ENCODE measurements around the gene NIT2. TPM values are rescaled to one million over a fixed set of nuclear protein-coding genes. Genes with fewer than 3 reads are reported as not detected.

Gene NIT2
- total and polyA plus RNA-seq, 2 of the 4 experiments (the other 2 are of a cell fraction) = 12.4 to 27.1 TPM

GRCh38 chr3:100324044-100324443 is 10.5 kb upstream of the NIT2 start:
- intact Hi-C loops (cut with micrococcal nuclease) = no loop called here
- Histone ChIP-seq H3K27ac (ENCODE audit: insufficient read depth, low read length) (no peak overlapping the region), H3K23ac (ENCODE audit: low read depth, low read length) (no peak overlapping the region), H3K9me1 (ENCODE audit: insufficient read depth, low read length) (no peaks in the 10 kb centered on the region), H3K14ac (replicated peaks; ENCODE audit: low read depth, low read length) (no peak overlapping the region), H2AK5ac (ENCODE audit: low read depth, low read length) (no peak overlapping the region), H3K9ac (ENCODE audit: low read depth, low read length) (no peak overlapping the region), H2AK9ac (replicated peaks; ENCODE audit: low read depth, low read length, poor library complexity) (no peak overlapping the region), H3K56ac (ENCODE audit: extremely low read depth, insufficient read depth, low read length) (no peak overlapping the region), H3K4me2 (ENCODE audit: low read depth, low read length) (no peak overlapping the region), H4K20me1 (ENCODE audit: insufficient read depth, low read length) (no peaks in the 10 kb centered on the region), H4K91ac (ENCODE audit: insufficient read depth, low read depth, low read length) (no peak overlapping the region), H4K5ac (ENCODE audit: low read depth, low read length) (no peak overlapping the region), H2BK20ac (ENCODE audit: low read depth, low read length) (no peak overlapping the region), H3K18ac (ENCODE audit: low read depth, low read length) (no peak overlapping the region), H4K8ac (ENCODE audit: low read depth in 2 of 2, low read length in 2 of 2) (no peak overlapping the region), H2BK15ac (ENCODE audit: low read depth, low read length) (no peak overlapping the region), H3K27me3 (ENCODE audit: control insufficient read depth, insufficient read depth, low read length) (no peaks in the 10 kb centered on the region), H2BK120ac (ENCODE audit: low read depth, low read length) (no peak overlapping the region), H2BK5ac (ENCODE audit: low read depth, low read length, poor library complexity, severe bottlenecking) (no peak overlapping the region), H3K4ac (ENCODE audit: low read depth, low read length) (no peak overlapping the region), H2AFZ (replicated peaks; ENCODE audit: low read length, poor library complexity) (no peak overlapping the region), H3K79me1 (ENCODE audit: low read depth in 1 of 2, low read length in 2 of 2) (no peaks in the 10 kb centered on the region; a peak in 2 of 4 replicates), H3K4me1 (ENCODE audit: control insufficient read depth, insufficient read depth, low read length) (no peaks in the 10 kb centered on the region), H3K9me3 (ENCODE audit: control insufficient read depth, insufficient read depth, low read length) (no peaks in the 10 kb centered on the region), H3K36me3 (ENCODE audit: control insufficient read depth, insufficient read depth, low read length) (peaks cover 9% of the 10 kb centered on the region), H3K4me3 (ENCODE audit: insufficient read depth, low read depth, low read length) (no peak overlapping the region)
- dilution Hi-C loops (cut with HindIII; ENCODE audit: low sequenced_read_pairs, unreplicated experiment) = no loop called here
- in situ Hi-C loops (cut with MboI; ENCODE audit: low sequenced_read_pairs) = no loop called here
- TSS peak; percentile 82 for BruUV-seq (replicated peaks)
- CTCF ChIA-PET = no interaction called here
- no peak for ATAC-seq (ENCODE audit: low read depth)
- POLR2A ChIA-PET (ENCODE audit: unreplicated experiment) = no interaction called here
- DNase-seq = no peak
- TF ChIP-seq NFE2L2 (IDR thresholded peaks at IDR 0.05; ENCODE audit: low read depth, low read length) = no peak
- no peak for TF ChIP-seq MXI1 (IDR thresholded peaks at IDR 0.05; ENCODE audit: borderline replicate concordance, low read depth, low read length)
- no peak for TF ChIP-seq FOS (IDR thresholded peaks at IDR 0.05; ENCODE audit: low read depth, low read length)
- no peak for TF ChIP-seq RCOR1 (IDR thresholded peaks at IDR 0.05; ENCODE audit: insufficient replicate concordance, low read length)
- no peak for TF ChIP-seq BHLHE40 (IDR thresholded peaks at IDR 0.05; ENCODE audit: low read depth, low read length)
- TF ChIP-seq CTCF (conservative IDR thresholded peaks at IDR 0.05; ENCODE audit: low read depth, low read length) = no peak
- TF ChIP-seq RAD21 (IDR thresholded peaks at IDR 0.05; ENCODE audit: low read length) = no peak
- TF ChIP-seq, protein P1, sequence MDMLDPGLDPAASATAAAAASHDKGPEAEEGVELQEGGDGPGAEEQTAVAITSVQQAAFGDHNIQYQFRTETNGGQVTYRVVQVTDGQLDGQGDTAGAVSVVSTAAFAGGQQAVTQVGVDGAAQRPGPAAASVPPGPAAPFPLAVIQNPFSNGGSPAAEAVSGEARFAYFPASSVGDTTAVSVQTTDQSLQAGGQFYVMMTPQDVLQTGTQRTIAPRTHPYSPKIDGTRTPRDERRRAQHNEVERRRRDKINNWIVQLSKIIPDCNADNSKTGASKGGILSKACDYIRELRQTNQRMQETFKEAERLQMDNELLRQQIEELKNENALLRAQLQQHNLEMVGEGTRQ (IDR thresholded peaks at IDR 0.05; ENCODE audit: low read depth, low read length) = no peak
- no peak for TF ChIP-seq CHD1 (IDR thresholded peaks at IDR 0.05; ENCODE audit: low read depth, low read length)
- no peak for TF ChIP-seq POLR2A (IDR thresholded peaks at IDR 0.05; ENCODE audit: low read depth, low read length)
- TF ChIP-seq MAZ (IDR thresholded peaks at IDR 0.05; ENCODE audit: borderline replicate concordance, low read depth, low read length) = no peak
- TF ChIP-seq RFX5 (IDR thresholded peaks at IDR 0.05; ENCODE audit: low read depth, low read length) = no peak
- no peak for TF ChIP-seq MAFK (IDR thresholded peaks at IDR 0.05; ENCODE audit: low read depth, low read length)
- TF ChIP-seq CEBPB (IDR thresholded peaks at IDR 0.05; ENCODE audit: low read depth, low read length) = no peak
- TF ChIP-seq, protein P2, sequence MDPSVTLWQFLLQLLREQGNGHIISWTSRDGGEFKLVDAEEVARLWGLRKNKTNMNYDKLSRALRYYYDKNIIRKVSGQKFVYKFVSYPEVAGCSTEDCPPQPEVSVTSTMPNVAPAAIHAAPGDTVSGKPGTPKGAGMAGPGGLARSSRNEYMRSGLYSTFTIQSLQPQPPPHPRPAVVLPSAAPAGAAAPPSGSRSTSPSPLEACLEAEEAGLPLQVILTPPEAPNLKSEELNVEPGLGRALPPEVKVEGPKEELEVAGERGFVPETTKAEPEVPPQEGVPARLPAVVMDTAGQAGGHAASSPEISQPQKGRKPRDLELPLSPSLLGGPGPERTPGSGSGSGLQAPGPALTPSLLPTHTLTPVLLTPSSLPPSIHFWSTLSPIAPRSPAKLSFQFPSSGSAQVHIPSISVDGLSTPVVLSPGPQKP (IDR thresholded peaks at IDR 0.05; ENCODE audit: borderline replicate concordance, low read depth, low read length) = no peak
